Left lung (tissue), 10 donors: ENCODE measurements around the gene TP53I13. TPM values are rescaled to one million over a fixed set of nuclear protein-coding genes. Genes with fewer than 3 reads are reported as not detected.

Source experiments
- ATAC-seq: fragments of 200-7000 bp; cut with Tn5 transposase; one replicate; pipeline ENCODE4 v1.9.1; 2020; ENCODE audit warnings: moderate library complexity
- DNase-seq, 4 donors: peaks; one replicate each; pipeline ENCODE4 v3.0.0-alpha.2; 2013 to 2020
- H3K27ac ChIP-seq, 2 donors: fragments of 200-600 bp; sonication (generic) in 1 of 2; one replicate each; pipeline versions ENCODE4 v1.5.0 to v1.8.0; 2020 to 2021
- H3K27me3 ChIP-seq, 2 donors: fragments of 200-600 bp; sonication (generic) in 1 of 2; one replicate each; pipeline versions ENCODE4 v1.5.0 to v1.8.0; 2020 to 2021
- H3K36me3 ChIP-seq, 2 donors: fragments of 200-600 bp; sonication (generic) in 1 of 2; one replicate each; pipeline versions ENCODE4 v1.5.0 to v1.8.0; 2020 to 2021
- H3K4me1 ChIP-seq, 2 donors: fragments of 200-600 bp; one replicate each; pipeline ENCODE4 v1.8.0; 2021
- H3K4me3 ChIP-seq, 2 donors: fragments of 200-600 bp; sonication (generic) in 1 of 2; one replicate each; pipeline versions ENCODE4 v1.5.0 to v1.8.0; 2020 to 2021; ENCODE audit warnings: mild to moderate bottlenecking in 1 of 2
- H3K9me3 ChIP-seq, 2 donors: fragments of 200-600 bp; sonication (generic) in 1 of 2; one replicate each; pipeline versions ENCODE4 v1.5.0 to v1.8.0; 2020 to 2021
- intact Hi-C, 2 donors: fragments of 100-400 bp; cut with DNase I; formaldehyde crosslinking; loops; one replicate each; pipeline versions ENCODE4 v1.11.2 to v1.14.2; 2022
- polyA plus RNA-seq, 6 donors: library from polyadenylated mRNA; unstranded; fragments of 120-200 nt; gene quantifications; one replicate each; pipeline ENCODE4 v1.2.1, GENCODE V29; 2013; ENCODE audit not compliant: insufficient read length in 6 of 6
- total RNA-seq, 2 donors: library from RNA; stranded (reverse); fragmentation: NEBNext Ultra II Directional; extraction: Animal tissue kit (Norgen Biotek cat#: 25700); gene quantifications; one replicate each; pipeline ENCODE4 v1.2.1, GENCODE V29; 2021
- TF ChIP-seq, protein P1 (sequence below), 2 donors: fragments of 200-600 bp; sonication (generic) in 1 of 2; IDR thresholded peaks; one replicate each; pipeline versions ENCODE4 v1.5.0 to v1.8.0; 2021; ENCODE audit warnings: antibody characterized with exemption in 2 of 2
- donor health status: DM: no; HTN: yes; CAD: no.
- donor health status: DM: no; HTN: no; CAD: no.

The TP53I13 gene
- total and polyA plus RNA-seq, 8 donors: 24.8 to 58.5 (median 32.5) TPM

DNA sequence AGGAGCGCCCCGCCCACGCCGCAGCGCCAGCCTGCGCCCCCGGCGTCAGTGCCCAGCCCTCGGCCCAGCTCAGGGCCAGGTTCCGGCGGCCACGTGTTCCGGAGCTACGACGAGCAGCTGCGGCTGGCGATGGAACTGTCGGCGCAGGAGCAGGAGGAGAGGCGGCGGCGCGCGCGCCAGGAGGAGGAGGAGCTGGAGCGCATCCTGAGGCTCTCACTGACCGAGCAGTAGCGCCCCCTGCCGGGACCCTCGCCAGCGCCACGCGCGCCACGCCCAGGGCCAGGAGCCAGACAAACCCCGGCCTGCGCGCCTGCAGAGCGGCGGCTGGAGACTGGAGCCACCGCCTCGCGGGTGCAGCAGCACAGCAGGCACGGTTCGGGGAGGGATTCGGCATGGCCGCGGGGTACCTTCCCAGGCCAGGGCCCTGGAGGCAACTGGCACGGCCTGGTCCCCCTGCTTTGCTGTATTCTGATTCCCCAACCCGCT is 44.9 kb downstream of the TP53I13 start:
- Histone ChIP-seq H3K9me3 (no peaks in the 10 kb centered on the region), H3K4me1 (peaks cover 35 to 56% of the 10 kb centered on the region in 2 donors), H3K36me3 (no peaks in the 10 kb centered on the region), H3K27ac (no peak overlapping the region), H3K27me3 (peaks cover 0 to 61% of the 10 kb centered on the region in 2 donors), H3K4me3 (peak overlapping the region in 1 of 2 donors; percentile 27)
- ATAC-seq (peak; percentile 68), DNase-seq (peak; percentile 81 to 98 (median 92))
- intact Hi-C loops: no loop called here
- TF ChIP-seq, protein P1, sequence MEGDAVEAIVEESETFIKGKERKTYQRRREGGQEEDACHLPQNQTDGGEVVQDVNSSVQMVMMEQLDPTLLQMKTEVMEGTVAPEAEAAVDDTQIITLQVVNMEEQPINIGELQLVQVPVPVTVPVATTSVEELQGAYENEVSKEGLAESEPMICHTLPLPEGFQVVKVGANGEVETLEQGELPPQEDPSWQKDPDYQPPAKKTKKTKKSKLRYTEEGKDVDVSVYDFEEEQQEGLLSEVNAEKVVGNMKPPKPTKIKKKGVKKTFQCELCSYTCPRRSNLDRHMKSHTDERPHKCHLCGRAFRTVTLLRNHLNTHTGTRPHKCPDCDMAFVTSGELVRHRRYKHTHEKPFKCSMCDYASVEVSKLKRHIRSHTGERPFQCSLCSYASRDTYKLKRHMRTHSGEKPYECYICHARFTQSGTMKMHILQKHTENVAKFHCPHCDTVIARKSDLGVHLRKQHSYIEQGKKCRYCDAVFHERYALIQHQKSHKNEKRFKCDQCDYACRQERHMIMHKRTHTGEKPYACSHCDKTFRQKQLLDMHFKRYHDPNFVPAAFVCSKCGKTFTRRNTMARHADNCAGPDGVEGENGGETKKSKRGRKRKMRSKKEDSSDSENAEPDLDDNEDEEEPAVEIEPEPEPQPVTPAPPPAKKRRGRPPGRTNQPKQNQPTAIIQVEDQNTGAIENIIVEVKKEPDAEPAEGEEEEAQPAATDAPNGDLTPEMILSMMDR (IDR thresholded peaks at IDR 0.05): peak; percentile 76 to 95

DNA sequence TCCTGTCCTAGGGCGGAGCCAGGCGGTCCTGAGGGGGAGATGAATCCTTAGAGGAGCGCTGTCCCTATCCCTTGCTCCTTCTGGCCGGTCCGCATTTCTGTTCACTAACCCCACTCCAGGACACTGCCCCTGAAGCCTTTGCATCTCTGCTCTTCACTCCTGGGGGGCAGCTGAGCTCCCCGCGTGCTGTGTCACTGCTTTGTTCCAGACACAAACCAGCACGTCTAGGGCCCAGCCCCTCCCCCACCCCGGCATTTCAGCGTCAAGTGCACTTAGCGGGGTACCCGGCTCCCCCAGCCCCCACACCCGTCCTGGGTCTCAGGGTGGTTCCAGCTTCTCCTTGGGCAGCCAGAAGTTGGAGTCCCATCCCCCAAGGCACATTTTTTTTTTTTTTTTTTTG is 45.4 kb downstream of the TP53I13 start:
- H3K27me3 ChIP-seq: peaks cover 0 to 66% of the 10 kb centered on the region in 2 donors
- DNase-seq: peak in 1 of 4 donors; percentile 59
- intact Hi-C loops: no loop called here
- H3K27ac ChIP-seq: no peak overlapping the region
- no peaks in the 10 kb centered on the region for H3K9me3 ChIP-seq
- TF ChIP-seq, protein P1 (IDR thresholded peaks at IDR 0.05): no peak
- H3K4me3 ChIP-seq: peak overlapping the region in 1 of 2 donors; percentile 27
- peaks cover 35 to 60% of the 10 kb centered on the region in 2 donors for H3K4me1 ChIP-seq
- no peaks in the 10 kb centered on the region for H3K36me3 ChIP-seq
- ATAC-seq: no peak

DNA sequence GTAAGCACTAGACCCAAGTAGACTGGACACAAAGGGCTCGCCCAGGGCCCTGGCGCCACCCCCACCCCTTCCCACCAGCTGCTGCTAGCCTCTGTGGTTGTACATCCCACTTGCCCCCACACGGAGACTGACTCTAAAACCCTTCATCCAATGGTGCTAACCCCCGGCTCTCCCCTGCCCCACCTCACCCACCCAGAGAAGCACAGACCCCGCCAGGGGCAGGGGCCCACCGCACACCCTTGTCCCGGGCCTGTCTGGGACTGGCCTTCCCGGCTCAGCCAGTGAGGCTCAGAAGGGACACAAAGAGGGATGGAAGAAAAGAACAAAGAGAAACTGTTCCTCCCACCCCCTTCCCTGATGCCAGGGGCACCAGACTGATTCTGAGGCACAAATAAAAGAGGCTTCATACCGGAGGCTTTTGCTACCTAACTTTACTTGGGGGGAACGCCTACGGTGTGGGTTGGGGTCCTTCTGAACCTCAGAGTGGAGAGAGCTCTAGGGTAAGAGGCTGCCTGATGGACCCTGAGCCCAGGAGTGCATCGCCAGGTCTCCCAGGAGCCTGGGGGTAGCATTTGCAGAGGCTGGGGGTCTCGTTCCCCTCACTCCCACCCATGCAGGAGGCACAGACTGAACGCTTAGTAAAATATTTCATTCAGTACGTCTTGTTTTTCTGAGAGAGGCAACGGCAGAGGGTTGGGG is 46.0 kb downstream of the TP53I13 start:
- intact Hi-C loops: no loop called here
- Histone ChIP-seq H3K4me3 (no peak overlapping the region), H3K27ac (no peak overlapping the region), H3K4me1 (peaks cover 35 to 60% of the 10 kb centered on the region in 2 donors), H3K36me3 (no peaks in the 10 kb centered on the region), H3K27me3 (peaks cover 0 to 72% of the 10 kb centered on the region in 2 donors), H3K9me3 (no peaks in the 10 kb centered on the region)
- TF ChIP-seq, protein P1 (IDR thresholded peaks at IDR 0.05): no peak
- no peak for ATAC-seq
- DNase-seq: peak in 1 of 4 donors; percentile 69

DNA sequence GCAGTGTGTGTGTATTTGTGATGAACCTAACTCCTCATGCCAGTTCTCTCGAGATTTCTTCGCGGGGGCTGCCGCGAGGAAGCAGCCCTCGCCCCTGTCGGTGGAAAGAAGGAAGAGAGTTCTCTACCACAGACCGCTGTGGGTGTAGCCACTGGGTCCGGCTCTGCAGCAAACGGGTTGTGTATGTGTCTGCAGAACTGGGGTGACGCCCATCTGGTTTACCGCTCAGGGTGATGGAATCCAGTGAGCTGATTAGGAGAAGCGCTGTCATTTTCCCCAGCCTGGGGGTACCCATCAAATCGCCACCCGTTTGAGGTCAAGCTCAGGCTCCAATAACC is 46.5 kb downstream of the TP53I13 start:
- DNase-seq (peak in 2 of 4 donors; percentile 64 to 76), ATAC-seq (peak; percentile 0)
- Histone ChIP-seq H3K36me3 (no peaks in the 10 kb centered on the region), H3K27ac (peak overlapping the region in 1 of 2 donors; percentile 20), H3K9me3 (no peaks in the 10 kb centered on the region), H3K27me3 (peaks cover 0 to 72% of the 10 kb centered on the region in 2 donors), H3K4me1 (peaks cover 35 to 60% of the 10 kb centered on the region in 2 donors), H3K4me3 (peak overlapping the region in 1 of 2 donors; percentile 39)
- intact Hi-C loops: no loop called here
- TF ChIP-seq, protein P1 (IDR thresholded peaks at IDR 0.05): no peak

DNA sequence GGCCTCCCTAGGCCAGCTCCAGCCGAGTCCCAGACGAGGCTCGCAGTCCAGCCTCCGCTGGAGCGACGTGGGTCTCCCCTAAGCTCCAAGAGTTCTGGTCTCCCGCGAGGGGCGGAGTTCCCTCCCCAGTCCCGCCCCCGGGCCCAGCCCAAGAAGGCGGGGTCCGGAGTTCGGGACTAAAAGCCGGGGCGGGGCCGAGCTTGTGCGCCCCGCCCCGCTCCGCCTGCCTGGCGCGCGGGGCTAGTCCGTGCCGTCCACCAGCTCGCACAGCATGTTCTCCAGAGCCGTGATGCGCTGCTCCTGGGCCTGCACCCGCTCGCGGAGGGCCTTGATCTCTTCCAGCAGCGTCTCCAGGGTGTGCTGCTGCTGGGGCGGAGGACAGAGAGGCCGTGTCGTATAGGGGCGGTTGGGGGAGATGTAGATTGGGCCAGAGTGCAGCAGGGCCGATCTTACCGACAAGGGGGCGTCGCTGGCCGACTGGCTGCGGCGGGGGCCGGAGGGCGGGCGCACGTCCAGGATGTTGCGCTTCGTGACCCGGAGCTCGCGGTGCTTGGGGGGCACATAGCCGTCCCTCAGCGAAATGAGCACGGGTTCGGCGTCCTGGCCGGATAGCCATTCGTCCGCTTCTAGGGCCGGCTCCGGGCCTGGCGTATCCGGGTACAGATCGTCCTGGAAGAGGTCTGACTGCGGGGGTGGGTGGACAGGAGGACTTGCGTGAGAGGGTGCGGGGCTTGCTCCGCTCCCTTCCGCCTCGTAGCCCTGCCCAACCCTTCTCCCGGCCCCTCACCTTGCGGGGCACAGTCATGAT is 47.2 kb downstream of the TP53I13 start:
- intact Hi-C loops: no loop called here
- peak in 3 of 4 donors; percentile 86 to 97 (median 86) for DNase-seq
- H3K4me1 ChIP-seq: peaks cover 35 to 60% of the 10 kb centered on the region in 2 donors

More for the DNA sequence above, 47.2 kb downstream of the TP53I13 start:
- no peaks in the 10 kb centered on the region for H3K9me3 ChIP-seq
- H3K36me3 ChIP-seq: no peaks in the 10 kb centered on the region
- H3K4me3 ChIP-seq: peak overlapping the region; percentile 27 to 39
- ATAC-seq: peak; percentile 76
- peaks cover 0 to 72% of the 10 kb centered on the region in 2 donors for H3K27me3 ChIP-seq
- TF ChIP-seq, protein P1 (IDR thresholded peaks at IDR 0.05): no peak
- peak overlapping the region in 1 of 2 donors; percentile 20 for H3K27ac ChIP-seq
